Smooth muscle cell (in vitro differentiated cells): ENCODE results near the gene C3orf20. TPM values are rescaled to one million over a fixed set of nuclear protein-coding genes. Genes with fewer than 3 reads are reported as not detected.

ENCODE experiments used
- DNase-seq: peaks from one replicate; lab custom pipeline; 2025; ENCODE audit not compliant: unreplicated experiment; lab: John Stamatoyannopoulos, UW
- H2AFZ ChIP-seq: fragments of 200-600 bp; sonication (generic); 2 replicates; pipeline ENCODE4 v1.6.0; 2016; ENCODE audit warnings: antibody characterized with exemption, low read depth, mild to moderate bottlenecking
- H3F3A ChIP-seq: fragments of 200-600 bp; sonication (generic); 2 replicates; pipeline ENCODE4 v1.6.0; 2017; ENCODE audit warnings: antibody characterized with exemption, low read depth
- H3K27ac ChIP-seq: fragments of 200-600 bp; sonication (generic); 2 replicates; pipeline ENCODE4 v1.5.1; 2016; ENCODE audit warnings: low read depth, mild to moderate bottlenecking
- H3K27me3 ChIP-seq: fragments of 200-600 bp; sonication (generic); 2 replicates; pipeline ENCODE4 v1.6.1; 2016; ENCODE audit warnings: low read depth, mild to moderate bottlenecking
- H3K36me3 ChIP-seq: fragments of 200-600 bp; sonication (generic); 2 replicates; pipeline ENCODE4 v1.5.1; 2016; ENCODE audit warnings: low read depth
- H3K4me1 ChIP-seq: fragments of 200-600 bp; sonication (generic); 2 replicates; pipeline ENCODE4 v1.5.1; 2016; ENCODE audit warnings: low read depth
- H3K4me2 ChIP-seq: fragments of 200-600 bp; sonication (generic); 2 replicates; pipeline ENCODE4 v1.6.0; 2016; ENCODE audit warnings: mild to moderate bottlenecking
- H3K4me3 ChIP-seq: fragments of 200-600 bp; sonication (generic); 2 replicates; pipeline ENCODE4 v1.5.1; 2016; ENCODE audit warnings: mild to moderate bottlenecking
- H3K79me2 ChIP-seq: fragments of 200-600 bp; sonication (generic); 2 replicates; pipeline ENCODE4 v1.6.0; 2016; ENCODE audit warnings: low read depth, mild to moderate bottlenecking
- H3K9ac ChIP-seq: fragments of 200-600 bp; sonication (generic); 2 replicates; pipeline ENCODE4 v1.6.0; 2016; ENCODE audit warnings: low read depth
- H3K9me3 ChIP-seq: fragments of 200-600 bp; sonication (generic); replicated peaks from 2 replicates; pipeline ENCODE4 v1.5.1; 2016; ENCODE audit warnings: low read depth
- H4K20me1 ChIP-seq: fragments of 200-600 bp; sonication (generic); 2 replicates; pipeline ENCODE4 v1.6.0; 2016; ENCODE audit warnings: low read depth
- CTCF ChIP-seq: fragments of 200-600 bp; sonication (generic); IDR thresholded peaks from 2 replicates; pipeline ENCODE4 v1.5.1; 2017; ENCODE audit warnings: borderline replicate concordance, mild to moderate bottlenecking, antibody characterized with exemption; ENCODE audit not compliant: insufficient read depth, poor library complexity, severe bottlenecking
- WGBS: methylation state at CpG from one replicate; pipeline ENCODE4 v1.1.7; 2016; ENCODE audit warnings: low lambda C conversion rate; 5-methylcytosine and 5-hydroxymethylcytosine counted together
- polyA plus RNA-seq: library from polyadenylated mRNA; unstranded; fragments of >200 nt; fragmentation: Nextera tagmentation; extraction: Ambion mirVana; gene quantifications from 2 replicates; pipeline ENCODE4 v1.2.1, GENCODE V29; 2016
- total RNA-seq: library from RNA; depleted of rRNA; stranded (reverse); fragments of >200 nt; gene quantifications from 2 replicates; pipeline ENCODE4 v1.2.3, GENCODE V29; 2014

C3orf20 gene
- total and polyA plus RNA-seq, 2 experiments from 2014 or later, result not detected

- Histone ChIP-seq H3F3A (no peaks in the 10 kb centered on the region), H3K4me2 (no peak overlapping the region), H3K27ac (no peak overlapping the region), H3K4me1 (no peaks in the 10 kb centered on the region), H4K20me1 (no peaks in the 10 kb centered on the region), H3K79me2 (no peaks in the 10 kb centered on the region), H2AFZ (no peak overlapping the region), H3K9ac (no peak overlapping the region), H3K36me3 (no peaks in the 10 kb centered on the region), H3K4me3 (no peak overlapping the region), H3K9me3 (no peaks in the 10 kb centered on the region), H3K27me3 (no peaks in the 10 kb centered on the region)
- DNase-seq, result no peak
- 29% methylated on average over 13 of the region's 15 CpGs for WGBS
- TF ChIP-seq CTCF, result peak; percentile 56
Measured at GRCh38 chr3:14791343-14791945, 116.5 kb downstream of the C3orf20 start.

- no peaks in the 10 kb centered on the region for H3K27me3 ChIP-seq
- no peaks in the 10 kb centered on the region for H3K9me3 ChIP-seq
- no peaks in the 10 kb centered on the region for H3K79me2 ChIP-seq
- H2AFZ ChIP-seq, result no peak overlapping the region
- no peak for TF ChIP-seq CTCF
- no peak for DNase-seq
- no peaks in the 10 kb centered on the region for H3F3A ChIP-seq
- 91% methylated on average over 9 of the region's 9 CpGs for WGBS
- H3K36me3 ChIP-seq, result no peaks in the 10 kb centered on the region
- no peaks in the 10 kb centered on the region for H4K20me1 ChIP-seq
- H3K27ac ChIP-seq, result no peak overlapping the region
- H3K4me2 ChIP-seq, result no peak overlapping the region
- no peak overlapping the region for H3K4me3 ChIP-seq
- no peaks in the 10 kb centered on the region for H3K4me1 ChIP-seq
- H3K9ac ChIP-seq, result no peak overlapping the region
Measured at GRCh38 chr3:14792691-14793121, 117.8 kb downstream of the C3orf20 start.

- Histone ChIP-seq H3K27ac (no peak overlapping the region), H3K9me3 (no peaks in the 10 kb centered on the region), H3K9ac (no peak overlapping the region), H3K4me2 (no peak overlapping the region), H3K27me3 (no peaks in the 10 kb centered on the region), H3K4me3 (no peak overlapping the region), H3F3A (no peaks in the 10 kb centered on the region), H4K20me1 (no peaks in the 10 kb centered on the region), H3K36me3 (no peaks in the 10 kb centered on the region), H3K79me2 (no peaks in the 10 kb centered on the region), H3K4me1 (no peaks in the 10 kb centered on the region), H2AFZ (no peak overlapping the region)
- TF ChIP-seq CTCF, result no peak
- WGBS, result 82% methylated on average over 15 of the region's 15 CpGs
- DNase-seq, result no peak
Measured at GRCh38 chr3:14793126-14793857, 118.4 kb downstream of the C3orf20 start.
